ENCODE results near the gene ERC2.
A peak's percentile ranks its signal among the peaks of the same experiment; 100 is the strongest.
"Not testable (repeated sequence)": the region's sequence is repeated elsewhere in the genome, so short reads cannot be mapped to it uniquely, and the experiment has no call there.

The ERC2 gene

GRCh38 chr3:56053727-56054126 is 414.5 kb downstream of the ERC2 start:
- DNase-seq: no peak

GRCh38 chr3:56052188-56052587 is 416.1 kb downstream of the ERC2 start:
- peak; percentile 43 for DNase-seq

GRCh38 chr3:56051052-56051451 is 417.2 kb downstream of the ERC2 start:
- DNase-seq: no peak

- no peak for DNase-seq
Observed at GRCh38 chr3:56048946-56049345, 419.3 kb downstream of the ERC2 start.

GRCh38 chr3:56048331-56048730 is 419.9 kb downstream of the ERC2 start:
- DNase-seq: no peak

- DNase-seq: no peak
Observed at GRCh38 chr3:56042326-56042951, 425.8 kb downstream of the ERC2 start.

- no peak for DNase-seq
Observed at GRCh38 chr3:56025326-56025725, 442.9 kb downstream of the ERC2 start.

- DNase-seq: no peak
Observed at GRCh38 chr3:56023546-56023945, 444.7 kb downstream of the ERC2 start.

- DNase-seq: no peak
Observed at GRCh38 chr3:56022619-56023018, 445.6 kb downstream of the ERC2 start.

GRCh38 chr3:56019490-56020146 is 448.6 kb downstream of the ERC2 start:
- DNase-seq: no peak

- not testable (repeated sequence) for DNase-seq
Observed at GRCh38 chr3:56015374-56015773, 452.9 kb downstream of the ERC2 start.

GRCh38 chr3:56012721-56013120 is 455.5 kb downstream of the ERC2 start:
- no peak for DNase-seq

GRCh38 chr3:56005196-56005805 is 463.0 kb downstream of the ERC2 start:
- DNase-seq: no peak

- DNase-seq: no peak
Observed at GRCh38 chr3:56003129-56003528, 465.1 kb downstream of the ERC2 start.

- DNase-seq: no peak
Observed at GRCh38 chr3:56001991-56002390, 466.3 kb downstream of the ERC2 start.

GRCh38 chr3:56001537-56001936 is 466.7 kb downstream of the ERC2 start:
- no peak for DNase-seq

GRCh38 chr3:55989366-55989765 is 478.9 kb downstream of the ERC2 start:
- no peak for DNase-seq

- DNase-seq: peak; percentile 40
Observed at GRCh38 chr3:55988905-55989304, 479.4 kb downstream of the ERC2 start.

GRCh38 chr3:55984626-55985025 is 483.6 kb downstream of the ERC2 start:
- no peak for DNase-seq

- DNase-seq: no peak
Observed at GRCh38 chr3:55978953-55979352, 489.3 kb downstream of the ERC2 start.

- peak; percentile 88 for DNase-seq
Observed at GRCh38 chr3:55974421-55975165, 493.7 kb downstream of the ERC2 start.

- no peak for DNase-seq
Observed at GRCh38 chr3:55969634-55970033, 498.6 kb downstream of the ERC2 start.

GRCh38 chr3:55968331-55968730 is 499.9 kb downstream of the ERC2 start:
- no peak for DNase-seq

- DNase-seq: no peak
Observed at GRCh38 chr3:55966566-55966965, 501.7 kb downstream of the ERC2 start.

Measured in right hindlimb (tissue), 1 donor.